IPS DF 6.9 (cell line): ENCODE measurements around the gene RPA1.

Experiments
- DNase-seq: peaks from one replicate; pipeline ENCODE4 v3.0.0-alpha.2; 2013; ENCODE audit warnings: low read depth, low spot score
- H3K27ac ChIP-seq: one replicate; pipeline ENCODE4 v1.5.1; 2013; ENCODE audit warnings: low read length, control low read depth
- H3K27me3 ChIP-seq: 2 replicates; pipeline ENCODE4 v1.6.1; 2013; ENCODE audit warnings: mild to moderate bottlenecking, low read length; ENCODE audit not compliant: control insufficient read depth, insufficient read depth
- H3K36me3 ChIP-seq: 2 replicates; pipeline ENCODE4 v1.6.1; 2013; ENCODE audit warnings: low read length; ENCODE audit not compliant: control insufficient read depth, insufficient read depth
- H3K4me1 ChIP-seq: 2 replicates; pipeline ENCODE4 v1.6.1; 2013; ENCODE audit warnings: low read length; ENCODE audit not compliant: control insufficient read depth, insufficient read depth
- H3K4me3 ChIP-seq: 2 replicates; pipeline ENCODE4 v1.5.1; 2013; ENCODE audit warnings: mild to moderate bottlenecking, low read length
- H3K9me3 ChIP-seq: 2 replicates; pipeline ENCODE4 v1.6.1; 2013; ENCODE audit warnings: low read length, inconsistent platforms; ENCODE audit not compliant: control insufficient read depth, insufficient read depth
- WGBS: extraction: QIAGEN DNeasy Blood & Tissue Kit; methylation state at CpG from one replicate; pipeline ENCODE4 v1.1.7; 2013; ENCODE audit warnings: mixed read lengths, missing lambda C conversion rate; ENCODE audit not compliant: insufficient read length, insufficient coverage; 5-methylcytosine and 5-hydroxymethylcytosine counted together

Gene RPA1

DNA sequence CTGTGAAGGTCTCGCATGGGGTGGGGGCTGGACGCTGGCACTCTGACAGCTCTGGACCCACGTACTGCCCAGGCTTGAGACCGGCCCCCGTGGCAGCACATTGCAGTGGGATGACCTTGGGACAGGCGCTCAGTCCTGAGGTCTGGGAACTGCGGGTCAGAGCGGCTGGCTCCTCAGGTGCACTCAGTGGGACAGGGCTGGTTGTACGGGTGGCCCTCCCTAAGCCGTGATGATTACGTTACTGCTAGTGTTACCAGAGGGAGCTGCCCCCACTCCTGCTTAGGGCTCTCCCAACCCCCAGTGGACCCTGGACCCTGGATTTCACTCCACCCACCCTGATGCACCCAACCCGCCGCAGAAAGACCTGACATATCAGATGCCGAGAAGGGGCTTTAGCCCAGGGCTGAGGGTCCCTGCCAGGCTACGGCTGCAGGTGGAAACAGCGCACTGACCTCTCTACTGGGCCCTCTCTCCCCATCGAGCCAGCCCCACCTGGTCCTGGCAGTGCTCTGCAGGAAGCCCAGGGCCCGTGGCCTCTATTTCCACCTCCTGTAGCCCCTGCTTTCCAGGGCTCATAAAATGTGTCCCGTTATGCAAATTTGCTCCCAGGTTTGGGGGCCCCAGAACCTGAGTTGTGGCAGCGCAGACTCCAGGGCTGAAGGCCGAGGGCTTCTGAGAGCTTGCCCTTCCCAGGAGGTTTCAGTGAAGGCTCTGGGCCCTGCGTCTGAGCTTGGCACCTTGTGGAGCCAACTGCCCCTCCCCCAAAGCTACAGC lies 118.1 kb downstream of the RPA1 start:
- Histone ChIP-seq H3K27me3 (no peaks in the 10 kb centered on the region), H3K4me3 (no peak overlapping the region), H3K36me3 (no peaks in the 10 kb centered on the region), H3K9me3 (no peaks in the 10 kb centered on the region), H3K27ac (no peak overlapping the region), H3K4me1 (peaks cover 2% of the 10 kb centered on the region; the same call in 1 of the 2 replicates)
- DNase-seq, result no peak
- no CpG with 5 or more reads among the region's 22 CpGs for WGBS

DNA sequence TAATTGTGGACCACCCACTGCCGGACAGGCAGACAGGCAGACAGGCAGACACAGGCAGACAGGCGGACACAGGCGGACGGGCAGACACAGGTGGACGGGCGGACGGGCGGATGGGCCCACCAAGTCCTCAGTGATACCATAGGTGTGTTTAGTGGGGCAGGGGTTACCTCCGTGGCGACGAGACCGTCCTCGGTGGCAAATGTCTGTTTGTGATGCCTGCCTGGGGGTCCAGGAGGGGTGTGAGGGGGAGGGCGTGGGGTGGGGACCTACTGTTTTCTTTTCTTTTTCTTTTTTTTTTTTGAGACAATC lies 118.7 kb downstream of the RPA1 start:
- Histone ChIP-seq H3K4me3 (no peak overlapping the region), H3K4me1 (peaks cover 2% of the 10 kb centered on the region; the same call in 1 of the 2 replicates), H3K27ac (no peak overlapping the region), H3K36me3 (no peaks in the 10 kb centered on the region), H3K9me3 (no peaks in the 10 kb centered on the region), H3K27me3 (no peaks in the 10 kb centered on the region)
- DNase-seq, result no peak
- no CpG with 5 or more reads among the region's 14 CpGs for WGBS
